DND-41 (cell line): ENCODE data around the gene RAD54L2.
"Not testable (repeated sequence)": the region's sequence is repeated elsewhere in the genome, so short reads cannot be mapped to it uniquely, and the experiment has no call there.

ENCODE experiments used
- EZH2 ChIP-seq: IDR thresholded peaks from 3 replicates; pipeline ENCODE4 v1.6.1; 2012; ENCODE audit warnings: borderline replicate concordance, low read depth, mild to moderate bottlenecking, moderate library complexity, low read length, inconsistent platforms; ENCODE audit not compliant: severe bottlenecking
- TF ChIP-seq, protein P1 (sequence below): IDR thresholded peaks from 2 replicates; pipeline ENCODE4 v1.5.1; 2012; ENCODE audit warnings: borderline replicate concordance, low read length, moderate library complexity, mild to moderate bottlenecking; ENCODE audit not compliant: poor library complexity, severe bottlenecking; ENCODE audit errors: extremely low read depth

DNA sequence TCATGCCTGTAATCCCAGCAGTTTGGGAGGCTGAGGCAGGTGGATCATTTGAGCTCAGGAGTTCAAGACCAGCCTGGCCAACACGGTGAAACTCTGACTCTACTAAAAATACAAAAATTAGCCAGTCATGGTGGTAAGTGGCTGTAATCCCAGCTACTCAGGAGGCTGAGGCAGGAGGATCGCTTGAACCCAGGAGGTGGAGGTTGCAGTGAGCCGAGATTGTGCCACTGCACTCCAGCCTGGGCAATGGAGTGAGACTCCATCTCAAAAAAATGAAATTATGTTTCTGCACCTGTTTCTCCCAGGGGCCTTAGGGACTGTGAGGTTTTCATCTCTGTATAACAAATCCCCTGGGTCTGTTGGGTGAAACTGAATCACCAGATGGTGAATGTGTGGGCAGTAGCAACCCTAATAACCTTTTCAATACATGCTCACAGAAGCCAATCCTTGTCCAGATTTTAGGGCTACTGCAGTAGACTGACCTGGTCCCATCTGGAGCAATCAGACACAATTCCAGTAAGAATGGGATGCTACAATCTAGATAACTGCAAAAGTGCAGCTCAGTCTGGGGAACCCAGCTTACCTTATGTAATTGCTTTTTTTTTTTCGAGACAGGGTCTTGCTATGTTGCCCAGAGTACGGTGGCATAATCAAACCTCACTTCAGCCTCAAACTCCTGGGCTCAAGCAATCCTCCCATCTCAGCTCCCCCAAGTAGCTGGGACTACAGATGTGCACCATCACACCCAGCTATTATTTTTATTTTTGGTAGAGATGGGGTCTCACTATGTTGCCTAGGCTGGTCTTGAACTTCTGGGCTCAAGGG, 17.4 kb upstream of the RAD54L2 start:
- TF ChIP-seq, protein P1, sequence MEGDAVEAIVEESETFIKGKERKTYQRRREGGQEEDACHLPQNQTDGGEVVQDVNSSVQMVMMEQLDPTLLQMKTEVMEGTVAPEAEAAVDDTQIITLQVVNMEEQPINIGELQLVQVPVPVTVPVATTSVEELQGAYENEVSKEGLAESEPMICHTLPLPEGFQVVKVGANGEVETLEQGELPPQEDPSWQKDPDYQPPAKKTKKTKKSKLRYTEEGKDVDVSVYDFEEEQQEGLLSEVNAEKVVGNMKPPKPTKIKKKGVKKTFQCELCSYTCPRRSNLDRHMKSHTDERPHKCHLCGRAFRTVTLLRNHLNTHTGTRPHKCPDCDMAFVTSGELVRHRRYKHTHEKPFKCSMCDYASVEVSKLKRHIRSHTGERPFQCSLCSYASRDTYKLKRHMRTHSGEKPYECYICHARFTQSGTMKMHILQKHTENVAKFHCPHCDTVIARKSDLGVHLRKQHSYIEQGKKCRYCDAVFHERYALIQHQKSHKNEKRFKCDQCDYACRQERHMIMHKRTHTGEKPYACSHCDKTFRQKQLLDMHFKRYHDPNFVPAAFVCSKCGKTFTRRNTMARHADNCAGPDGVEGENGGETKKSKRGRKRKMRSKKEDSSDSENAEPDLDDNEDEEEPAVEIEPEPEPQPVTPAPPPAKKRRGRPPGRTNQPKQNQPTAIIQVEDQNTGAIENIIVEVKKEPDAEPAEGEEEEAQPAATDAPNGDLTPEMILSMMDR = not testable (repeated sequence)
- not testable (repeated sequence) for TF ChIP-seq EZH2
